ENCODE results near the gene KLHL6. TPM values are rescaled to one million over a fixed set of nuclear protein-coding genes. Genes with fewer than 3 reads are reported as not detected.
"Not testable (repeated sequence)": the region's sequence is repeated elsewhere in the genome, so short reads cannot be mapped to it uniquely, and the experiment has no call there.

Gene KLHL6
- total RNA-seq, 1 donor from 2014 or later: 0.87 TPM

DNA sequence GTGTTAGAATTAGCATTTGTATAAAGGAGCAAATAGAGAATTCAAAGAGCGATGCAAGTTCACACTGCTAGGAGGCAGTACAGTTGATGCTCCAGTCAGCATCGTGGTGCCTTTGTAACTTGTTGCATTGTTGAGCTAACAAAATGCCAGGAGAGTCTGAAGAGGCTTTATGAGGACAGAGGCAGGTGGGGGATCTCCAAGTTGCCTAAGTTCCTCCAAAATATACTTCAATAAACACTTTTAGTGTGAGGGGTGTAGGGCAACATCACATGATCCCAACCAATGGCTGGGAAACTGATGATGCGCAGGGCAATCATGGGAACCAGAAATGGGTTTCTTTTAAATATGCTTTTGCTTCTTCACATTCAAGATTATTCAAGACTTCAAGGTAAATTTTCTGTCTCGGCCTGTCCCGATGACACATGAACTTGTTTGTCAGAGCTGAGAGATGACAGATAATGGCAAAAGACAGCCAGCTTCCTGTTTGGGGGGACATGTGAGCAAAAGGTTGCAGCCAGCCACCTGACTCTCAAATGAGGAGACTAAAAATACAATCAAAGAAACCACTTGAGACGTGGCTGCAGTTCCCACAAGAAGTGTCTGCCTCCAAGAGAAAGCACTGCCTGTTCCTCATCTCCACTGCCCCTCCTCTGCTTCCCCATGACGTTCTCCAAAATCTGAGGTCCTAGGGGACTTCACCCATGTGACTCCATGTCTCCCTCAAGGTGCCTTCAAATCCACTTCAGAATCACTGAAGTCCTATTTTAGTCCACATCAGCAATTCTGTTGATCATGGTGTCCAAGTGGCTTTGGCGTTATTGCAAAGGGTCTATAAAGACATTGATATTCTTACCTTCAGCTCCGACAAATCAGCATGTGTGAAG, 39.3 kb downstream of the KLHL6 start:
- DNase-seq (no peak), ATAC-seq (peak; percentile 24)
- intact Hi-C loops (cut with micrococcal nuclease): no loop called here

DNA sequence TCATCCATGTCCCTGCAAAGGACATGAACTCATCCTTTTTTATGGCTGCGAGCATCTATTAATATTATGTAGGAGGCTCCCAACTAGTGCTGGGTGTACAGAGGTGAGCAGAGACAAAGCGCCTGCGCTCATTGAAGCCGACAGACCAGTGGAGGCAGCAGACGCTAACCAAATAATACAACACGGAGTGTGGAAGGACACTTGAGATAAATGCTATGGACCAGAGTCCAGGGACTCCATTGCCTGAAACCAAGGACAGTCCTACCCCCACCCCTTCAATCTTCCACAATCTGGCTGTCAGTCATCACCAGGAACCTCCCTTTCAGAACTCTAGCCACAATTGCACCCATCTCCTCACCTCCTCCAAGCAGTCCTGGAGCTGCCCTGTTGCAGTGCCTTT, 41.5 kb downstream of the KLHL6 start:
- ATAC-seq (peak; percentile 37), DNase-seq (no peak)
- intact Hi-C loops (cut with micrococcal nuclease): no loop called here

DNA sequence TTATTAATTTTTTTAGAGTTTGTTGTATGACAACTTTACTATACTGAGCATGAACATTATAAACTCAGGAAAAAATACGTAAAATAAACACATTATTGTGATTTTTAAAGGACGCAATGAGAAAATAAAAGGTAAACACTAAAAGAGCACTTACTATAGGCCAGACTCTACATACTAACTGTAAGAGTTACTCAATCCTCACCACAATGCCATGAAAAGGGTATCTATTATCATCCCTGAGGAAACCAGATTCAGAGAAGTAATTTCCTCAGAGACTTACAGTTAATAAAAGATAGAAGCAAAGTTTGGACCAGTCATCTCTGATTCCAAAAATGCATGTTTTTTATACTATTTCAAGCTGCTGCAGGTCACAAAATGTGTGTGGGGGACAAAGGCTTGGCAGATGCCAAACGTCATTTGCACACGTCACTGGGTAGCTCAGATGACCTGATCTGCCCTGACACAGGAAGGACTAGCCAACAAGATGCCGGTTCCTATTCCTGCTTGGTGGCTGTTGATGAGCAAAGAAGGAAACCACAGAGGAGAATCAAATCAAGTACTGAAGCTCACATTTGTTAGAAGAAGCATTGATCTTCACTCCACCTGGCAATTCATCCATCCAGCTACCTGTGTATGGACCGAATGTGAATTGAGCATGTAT, 42.3 kb downstream of the KLHL6 start:
- no peak for DNase-seq
- peak; percentile 14 for ATAC-seq

DNA sequence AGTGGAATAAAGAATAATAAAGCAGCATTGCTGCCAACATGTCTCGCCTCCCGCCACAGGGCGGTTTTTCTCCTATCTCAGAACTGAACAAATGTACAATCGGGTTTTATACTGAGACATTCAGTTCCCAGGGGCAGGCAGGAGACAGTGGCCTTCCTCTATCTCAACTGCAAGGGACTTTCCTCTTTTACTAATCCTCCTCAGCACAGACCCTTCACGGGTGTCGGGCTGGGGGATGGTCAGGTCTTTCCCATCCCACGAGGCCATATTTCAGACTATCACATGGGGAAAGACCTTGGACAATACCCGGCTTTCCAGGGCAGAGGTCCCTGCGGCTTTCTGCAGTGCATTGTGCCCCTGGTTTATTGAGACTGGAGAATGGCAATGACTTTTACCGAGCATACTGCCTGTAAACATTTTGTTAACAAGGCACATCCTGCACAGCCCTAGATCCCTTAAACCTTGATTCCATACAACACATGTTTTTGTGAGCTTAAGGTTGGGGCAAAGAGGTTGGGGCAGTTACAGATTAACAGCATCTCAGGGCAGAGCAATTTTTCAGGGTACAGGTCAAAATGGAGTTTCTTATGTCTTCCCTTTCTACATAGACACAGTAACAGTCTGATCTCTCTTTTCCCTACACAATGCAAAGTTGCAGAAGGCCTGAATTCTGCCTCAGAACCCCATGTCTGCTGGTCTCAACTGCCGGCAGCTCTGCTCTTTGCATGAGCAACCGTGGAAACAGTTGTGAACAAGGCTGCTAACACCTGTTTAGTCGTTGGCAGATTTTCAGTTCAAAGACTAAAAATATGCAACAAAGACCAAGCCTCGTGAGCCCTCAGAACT, 44.0 kb downstream of the KLHL6 start:
- DNase-seq; intact Hi-C loops (cut with micrococcal nuclease); ATAC-seq: not testable (repeated sequence)

More for the DNA sequence above, 42.3 kb downstream of the KLHL6 start:
- intact Hi-C loops (cut with micrococcal nuclease): no loop called here

DNA sequence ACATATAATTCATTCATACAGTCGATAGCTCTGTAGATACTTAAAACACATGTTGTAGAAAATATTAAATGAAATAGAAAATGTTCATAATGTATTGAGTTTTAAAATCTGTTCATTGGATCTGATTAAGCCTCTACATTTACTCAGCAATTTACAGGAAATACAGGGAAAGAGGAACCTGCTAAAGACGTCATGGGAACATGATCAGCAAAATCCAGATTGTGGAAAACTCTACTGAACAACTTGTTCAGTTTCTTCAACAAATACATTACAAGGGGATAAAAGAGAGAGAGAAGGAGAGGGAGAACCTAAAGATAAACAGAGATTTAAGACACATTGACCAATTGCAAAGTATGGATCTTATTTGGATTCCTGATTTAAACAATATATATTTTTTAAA, 46.7 kb downstream of the KLHL6 start:
- no peak for DNase-seq
- ATAC-seq: no peak
- intact Hi-C loops (cut with micrococcal nuclease): no loop called here

DNA sequence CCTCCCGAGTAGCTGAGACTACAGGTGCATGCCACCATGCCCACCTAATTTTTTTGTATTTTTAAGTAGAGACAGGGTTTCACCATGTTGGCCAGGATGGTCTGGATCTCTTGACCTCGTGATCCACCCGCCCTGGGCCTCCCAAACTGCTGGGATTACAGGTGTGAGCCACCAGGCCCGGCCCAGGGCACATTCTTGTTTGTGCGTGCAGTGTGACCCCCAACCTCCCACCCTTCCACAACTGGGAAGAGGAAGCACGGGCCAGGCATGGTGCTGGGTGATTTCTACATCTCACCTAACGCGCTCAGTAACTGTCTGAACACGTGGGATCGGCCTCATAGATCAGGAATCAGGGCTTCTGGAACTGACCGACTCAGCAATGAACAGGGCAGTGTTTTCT, 48.0 kb downstream of the KLHL6 start:
- intact Hi-C loops (cut with micrococcal nuclease): no loop called here
- DNase-seq (no peak), ATAC-seq (no peak)

DNA sequence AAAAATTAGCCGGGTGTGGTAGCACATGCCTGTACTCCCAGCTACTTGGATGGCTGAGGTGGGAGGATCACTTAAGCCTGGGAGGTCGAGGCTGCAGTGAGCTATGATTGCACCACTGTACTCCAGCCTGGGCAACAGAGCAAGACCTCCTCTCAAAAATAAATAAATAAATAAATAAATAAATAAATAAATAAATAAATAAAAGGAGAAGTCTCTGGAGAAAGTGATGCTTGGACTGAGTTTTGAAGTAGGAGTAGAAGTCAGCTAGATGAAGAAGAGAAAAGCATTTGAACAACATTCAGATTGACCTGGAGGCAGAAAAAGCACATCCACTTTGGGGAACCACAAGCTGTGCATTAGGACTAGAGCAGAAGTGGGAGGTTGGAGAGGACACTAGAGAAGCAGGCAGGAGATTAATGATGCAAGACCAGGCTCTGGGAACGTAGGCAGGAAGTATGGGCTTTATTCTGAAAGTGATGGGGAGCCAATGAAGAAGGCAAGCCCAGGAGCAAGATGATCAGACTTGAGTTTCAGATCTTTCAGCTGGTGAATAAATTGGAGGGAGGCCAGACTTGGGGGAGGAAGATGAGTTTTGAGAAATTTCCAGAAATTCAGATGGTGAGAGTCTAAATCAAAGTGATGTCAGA, 48.7 kb downstream of the KLHL6 start:
- intact Hi-C loops (cut with micrococcal nuclease): no loop called here
- ATAC-seq (no peak), DNase-seq (no peak)

DNA sequence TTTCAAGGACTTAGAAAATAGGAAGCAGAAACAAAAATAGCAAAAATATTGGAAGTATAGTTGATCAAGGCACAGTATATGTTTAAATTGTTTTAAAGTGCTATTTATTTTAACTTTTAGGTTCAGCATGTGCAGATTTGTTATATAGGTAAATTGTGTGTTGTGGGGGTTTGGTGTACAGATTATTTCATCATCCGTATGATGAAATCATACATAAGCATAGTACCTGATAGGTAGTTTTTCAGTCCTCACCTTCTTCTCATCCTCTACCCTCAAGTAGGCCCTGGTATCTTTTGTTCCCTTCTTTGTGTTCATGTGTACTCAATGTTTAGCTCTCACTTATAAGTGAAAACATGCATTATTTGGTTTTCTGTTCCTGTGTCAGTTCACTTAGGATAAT, 50.9 kb downstream of the KLHL6 start:
- no peak for DNase-seq
- no peak for ATAC-seq
- intact Hi-C loops (cut with micrococcal nuclease): no loop called here

DNA sequence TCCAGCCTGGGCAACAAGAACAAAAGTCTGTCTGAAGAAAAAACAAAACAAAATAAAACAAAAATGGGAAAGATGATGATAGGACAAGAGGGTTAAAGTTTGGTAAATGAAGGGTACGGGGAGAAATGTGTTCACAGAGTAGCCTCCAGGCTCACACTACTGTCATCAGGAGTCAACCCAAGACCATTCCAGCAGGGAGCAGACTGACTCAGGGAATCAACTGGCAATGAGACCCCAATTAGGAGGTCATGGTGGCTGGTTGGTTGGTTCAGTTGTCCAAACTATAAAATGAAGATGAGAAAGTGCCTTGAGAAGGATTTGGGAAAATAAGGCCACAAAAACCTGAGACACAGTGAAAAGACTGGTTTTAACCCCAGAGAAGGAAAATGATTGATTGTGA, 51.8 kb downstream of the KLHL6 start:
- intact Hi-C loops (cut with micrococcal nuclease): no loop called here
- no peak for DNase-seq
- ATAC-seq: peak; percentile 76

DNA sequence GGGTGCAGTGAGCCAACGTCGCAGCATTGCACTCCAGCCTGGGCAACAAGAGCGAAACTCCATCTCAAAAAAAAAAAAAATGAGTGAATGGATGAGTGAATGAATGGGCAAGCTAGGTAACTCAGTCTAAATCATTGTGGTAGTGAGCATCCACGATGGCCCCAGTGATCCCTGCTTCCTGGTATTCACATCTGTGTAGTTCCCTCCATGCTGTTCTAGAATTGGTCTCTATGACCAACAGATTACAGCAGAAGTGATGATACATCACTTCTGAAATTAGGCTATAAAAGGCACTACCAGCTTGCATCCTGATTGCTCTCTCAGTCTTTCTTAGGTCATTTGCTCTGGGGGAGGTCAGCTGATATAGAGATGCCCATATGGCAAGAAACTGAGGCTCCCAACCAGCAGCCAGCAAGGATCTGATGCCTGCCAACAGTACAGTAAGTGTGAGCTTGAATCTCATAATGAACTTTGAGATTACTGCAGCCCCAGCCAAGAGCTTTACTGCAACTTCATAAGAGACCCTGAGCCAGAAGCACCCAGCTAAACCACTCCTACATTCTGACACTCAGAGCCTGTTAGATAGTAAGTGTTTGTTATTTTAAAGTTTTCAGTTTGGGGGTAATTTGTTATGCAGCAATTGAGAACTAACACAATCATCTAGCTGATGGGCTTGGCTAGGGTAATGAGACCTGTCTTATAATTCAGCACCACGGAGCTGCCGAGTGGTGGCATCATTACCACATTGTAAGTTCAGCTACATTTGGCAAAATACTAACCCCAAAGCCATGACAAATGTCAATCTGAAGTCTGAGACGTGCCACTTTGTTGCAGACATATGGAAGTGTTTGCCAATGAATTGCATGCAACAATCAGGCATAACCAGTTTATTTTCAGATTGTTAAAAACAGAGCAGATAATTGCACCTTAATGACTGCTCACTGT, 53.0 kb downstream of the KLHL6 start:
- DNase-seq (peak; percentile 51), ATAC-seq (peak; percentile 93)
- intact Hi-C loops (cut with micrococcal nuclease): no loop called here

DNA sequence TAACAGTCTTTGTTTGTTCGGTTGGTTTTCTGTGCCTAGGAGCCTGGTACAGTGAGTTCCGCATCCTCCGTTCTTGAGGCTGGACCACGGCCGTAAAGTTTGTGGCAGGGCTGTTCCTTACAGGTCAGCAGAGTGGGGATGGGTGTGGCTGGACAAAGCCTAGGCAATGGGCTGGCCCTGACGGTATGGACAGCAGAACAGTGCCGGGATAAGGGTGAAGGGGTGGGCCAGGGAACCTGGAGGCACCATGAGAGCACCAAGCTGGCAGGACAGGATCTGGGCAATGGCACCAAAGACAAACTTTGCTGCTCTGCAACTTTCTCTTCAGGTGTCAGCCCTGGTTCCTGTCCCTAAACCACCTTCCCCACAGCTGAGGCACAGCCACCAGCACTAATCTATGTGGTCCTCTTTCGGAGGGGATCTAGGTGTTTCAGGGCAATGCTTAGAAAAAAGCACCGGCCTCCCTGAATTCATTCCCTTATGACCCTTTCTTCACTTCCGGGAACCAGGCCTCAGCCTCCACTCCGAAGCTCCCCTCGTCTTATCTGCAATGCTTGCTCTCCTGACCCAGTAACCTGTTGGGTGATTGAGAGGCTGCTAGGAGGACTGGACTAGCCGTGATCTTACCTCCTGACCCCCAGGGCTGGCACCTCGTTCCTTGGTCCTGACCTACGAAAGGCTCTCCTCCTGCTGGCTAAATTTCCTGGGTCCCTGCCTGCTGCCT, 54.4 kb downstream of the KLHL6 start:
- intact Hi-C loops (cut with micrococcal nuclease): no loop called here
- DNase-seq: no peak
- no peak for ATAC-seq

DNA sequence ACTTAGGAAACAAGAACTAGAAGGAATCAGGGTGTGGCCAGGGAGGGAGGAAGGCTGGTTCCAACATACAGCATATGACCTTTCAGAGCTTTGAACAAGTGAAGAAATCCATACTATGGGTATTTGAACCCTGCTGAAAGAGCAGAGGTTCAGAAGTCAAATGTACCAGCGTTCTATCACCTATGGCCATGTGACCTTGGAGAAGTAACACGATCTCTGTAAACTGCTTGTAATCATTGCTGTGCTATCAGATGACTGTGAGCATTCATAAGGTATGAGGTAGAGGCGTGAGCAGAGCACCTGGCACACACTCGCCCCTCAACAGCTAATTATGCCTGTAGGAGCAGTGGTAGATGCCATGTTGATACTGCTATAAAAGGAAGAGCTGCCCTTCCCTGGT, 55.2 kb downstream of the KLHL6 start:
- intact Hi-C loops (cut with micrococcal nuclease): no loop called here
- ATAC-seq: no peak
- no peak for DNase-seq

DNA sequence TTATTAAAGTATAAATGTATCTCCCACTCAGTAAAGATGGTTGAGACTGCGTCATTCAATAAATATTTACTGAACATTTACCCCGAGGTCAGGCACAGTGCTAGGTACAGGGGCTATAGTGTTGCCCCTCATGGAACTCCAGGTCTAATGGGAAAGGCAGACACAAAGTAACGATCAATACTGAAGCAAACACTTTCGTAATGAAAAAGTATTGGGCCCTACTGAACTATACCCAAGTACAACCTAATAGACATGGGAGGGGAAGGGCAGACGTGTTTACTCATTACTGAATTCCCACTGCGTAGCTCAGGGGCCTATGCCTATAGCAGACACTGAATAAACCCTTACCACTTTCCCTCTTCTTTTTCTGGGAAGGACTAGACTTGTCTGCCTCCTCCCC, 56.9 kb downstream of the KLHL6 start:
- ATAC-seq: no peak
- no peak for DNase-seq
- intact Hi-C loops (cut with micrococcal nuclease): no loop called here

DNA sequence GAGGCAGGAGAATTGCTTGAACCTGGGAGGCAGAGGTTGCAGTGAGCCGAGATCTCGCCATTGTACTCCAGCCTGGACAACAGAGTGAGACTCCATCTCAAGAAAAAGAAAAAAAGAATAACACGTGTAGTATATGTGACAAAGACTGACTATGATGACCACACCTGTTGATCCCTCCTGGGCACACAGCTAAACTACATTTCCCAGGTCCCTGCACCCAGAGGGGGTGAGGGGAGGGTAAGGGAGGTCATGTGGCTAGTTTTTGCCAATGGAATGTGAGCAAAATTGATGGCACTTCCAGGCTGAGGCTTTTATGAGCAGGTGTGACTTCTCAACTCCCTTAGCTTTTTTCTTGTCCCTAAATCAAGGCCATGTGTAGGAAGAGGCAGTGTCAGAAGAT, 58.2 kb downstream of the KLHL6 start:
- no peak for ATAC-seq
- no peak for DNase-seq
- intact Hi-C loops (cut with micrococcal nuclease): no loop called here

DNA sequence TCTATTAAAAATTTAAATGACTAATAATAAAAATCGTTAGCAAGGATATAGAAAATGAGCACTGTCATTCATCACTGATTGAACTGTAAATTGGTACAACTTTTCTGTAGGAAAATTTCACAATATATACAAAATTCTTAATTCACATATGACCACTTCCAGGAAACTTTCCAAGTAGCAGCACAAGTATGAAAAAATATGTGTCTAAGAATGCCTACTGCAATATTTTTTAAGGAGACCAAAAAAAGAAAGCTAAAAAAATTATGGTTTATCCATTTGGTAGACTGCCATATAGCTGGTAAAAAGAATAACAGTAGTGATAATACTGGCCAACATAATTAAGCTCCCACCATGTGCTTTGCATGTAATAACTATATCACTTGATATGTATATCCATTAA, 59.2 kb downstream of the KLHL6 start:
- intact Hi-C loops (cut with micrococcal nuclease): no loop called here
- ATAC-seq: no peak
- no peak for DNase-seq

DNA sequence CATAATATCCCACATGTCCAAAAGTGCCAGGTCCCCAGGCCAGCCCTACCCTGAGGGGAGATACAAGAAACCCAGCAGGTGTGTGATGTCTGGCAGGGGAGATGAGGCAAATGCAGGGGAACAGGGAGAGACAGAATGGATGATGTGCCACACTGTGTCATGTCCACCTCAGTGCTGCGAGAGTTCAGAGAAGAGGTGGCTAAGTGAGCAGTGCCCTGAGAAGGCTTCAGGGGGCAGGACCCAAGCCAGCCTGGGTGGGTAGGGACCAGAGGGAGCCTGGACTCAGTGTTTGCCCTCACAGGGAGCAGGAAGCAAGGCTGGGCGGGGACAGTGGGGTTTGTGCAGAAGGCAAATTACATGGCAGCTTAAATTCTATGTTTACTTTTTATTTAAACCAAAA, 61.2 kb downstream of the KLHL6 start:
- intact Hi-C loops (cut with micrococcal nuclease): no loop called here
- no peak for ATAC-seq
- no peak for DNase-seq

DNA sequence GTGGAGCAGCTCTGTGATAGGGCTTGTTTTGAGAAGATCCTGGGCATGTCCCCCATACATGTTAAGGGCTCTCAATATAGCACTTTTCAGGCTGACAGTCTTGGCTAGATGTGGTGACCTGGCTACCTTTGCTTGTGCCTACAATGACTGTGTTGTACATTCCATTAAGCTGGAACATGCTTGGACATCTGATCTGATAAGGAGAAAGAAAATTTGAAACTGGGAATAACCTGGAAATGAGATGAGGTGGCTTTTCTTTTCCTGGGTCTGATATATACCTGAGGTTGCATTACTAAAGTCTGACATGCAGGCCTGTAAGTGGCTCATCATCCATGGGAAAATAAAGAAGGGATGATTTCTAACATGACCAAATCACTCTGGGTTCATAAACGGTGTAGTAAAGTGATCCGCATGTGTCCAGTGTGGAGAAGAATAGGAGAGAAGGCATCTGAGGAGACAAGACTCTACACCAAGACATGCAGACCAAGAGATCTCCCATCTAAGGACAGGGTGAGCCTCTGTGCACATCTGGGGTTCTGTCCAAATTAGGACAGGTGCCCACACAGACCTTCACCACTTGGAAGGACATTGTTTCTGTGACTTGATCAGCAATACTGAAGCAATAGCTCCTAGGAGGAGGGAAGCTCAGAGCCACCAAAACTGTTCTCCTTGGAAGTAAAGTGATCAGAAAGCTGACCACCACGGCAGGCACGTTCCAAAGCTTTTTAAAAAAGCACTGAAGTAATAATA, 62.0 kb downstream of the KLHL6 start:
- DNase-seq: no peak

More for the DNA sequence above, 62.0 kb downstream of the KLHL6 start:
- ATAC-seq: no peak
- intact Hi-C loops (cut with micrococcal nuclease): no loop called here
